Activated CD8-positive, alpha-beta memory T cell treated with anti-CD3 and anti-CD28 coated beads for 1 hour (primary cell): Measurements from ENCODE around the gene ALOXE3.

Source experiments
- DNase-seq, 2 donors: peaks; one replicate each; pipeline ENCODE4 v3.0.0-alpha.2; 2020; ENCODE audit warnings: low read depth in 1 of 2; ENCODE audit errors: extremely low read depth in 1 of 2

The ALOXE3 gene

DNA sequence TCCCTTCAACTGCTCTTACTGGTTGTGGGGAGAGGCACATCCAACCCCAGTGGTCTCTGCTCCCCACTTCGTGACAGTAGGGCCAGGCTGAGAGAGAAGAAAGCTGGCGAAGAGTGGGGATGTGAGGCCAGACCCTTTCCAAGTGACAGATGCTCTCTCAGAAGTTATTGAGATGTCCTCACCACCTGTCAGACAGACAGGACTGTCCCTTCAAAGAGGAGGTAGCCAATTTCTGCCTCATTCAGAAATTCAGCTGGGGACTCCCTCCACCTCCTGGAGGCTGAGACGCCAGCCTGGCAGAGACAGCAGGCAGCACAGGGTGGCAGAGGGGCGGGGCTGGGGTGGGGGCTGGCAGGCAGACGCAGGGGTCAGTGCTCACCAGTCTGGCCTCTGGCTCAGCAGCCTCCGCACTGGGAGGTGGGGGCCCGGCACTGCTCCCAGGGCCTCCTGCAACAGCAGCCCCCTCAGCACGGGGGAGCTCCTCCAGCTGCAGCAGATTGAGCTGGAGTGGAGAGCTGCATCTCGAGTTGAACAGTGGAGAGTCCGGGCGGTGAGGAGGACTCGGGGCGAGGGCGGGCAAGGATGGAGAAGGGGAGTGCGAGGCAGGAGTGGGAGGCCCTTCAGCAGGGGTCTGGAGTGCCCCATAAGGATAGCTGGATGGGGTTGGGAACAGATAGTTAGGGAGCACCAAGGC is 24.7 kb upstream of the ALOXE3 start:
- DNase-seq = no peak

DNA sequence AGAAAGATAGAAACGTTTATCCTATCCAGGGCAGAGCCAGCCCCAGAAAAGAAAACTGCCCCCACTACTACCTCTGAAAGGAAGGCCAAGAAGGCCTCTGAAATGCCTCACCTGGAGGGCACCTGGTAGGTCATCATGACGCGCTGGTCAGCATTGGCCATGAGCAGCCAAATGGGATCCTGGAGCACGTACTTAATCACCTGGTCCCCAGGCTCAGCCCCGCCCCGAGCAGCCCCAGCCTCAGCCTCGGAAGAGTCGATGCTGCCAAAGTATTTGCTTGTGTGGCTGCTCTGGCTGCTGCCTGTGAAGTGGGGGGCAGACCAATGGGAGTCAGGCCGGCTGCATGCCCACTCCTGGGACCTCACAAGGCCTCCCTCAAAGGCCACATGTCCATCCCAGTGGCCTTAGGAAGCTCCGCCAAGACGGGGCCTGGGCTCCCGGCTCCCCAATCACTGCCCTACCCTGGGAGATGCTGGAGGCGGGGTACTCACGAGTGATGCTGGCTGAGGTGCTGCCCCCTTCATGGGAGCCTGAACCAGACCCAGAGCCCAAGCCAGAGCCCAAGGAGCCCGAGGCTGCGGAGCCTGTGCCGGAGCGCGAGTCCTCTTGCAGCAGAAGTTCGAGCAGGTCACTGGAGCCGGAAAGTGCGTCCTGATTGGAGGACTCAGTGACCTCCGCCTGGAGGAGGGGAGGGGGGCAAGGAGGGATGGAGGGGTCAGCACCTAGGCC is 24.0 kb upstream of the ALOXE3 start:
- no peak for DNase-seq

DNA sequence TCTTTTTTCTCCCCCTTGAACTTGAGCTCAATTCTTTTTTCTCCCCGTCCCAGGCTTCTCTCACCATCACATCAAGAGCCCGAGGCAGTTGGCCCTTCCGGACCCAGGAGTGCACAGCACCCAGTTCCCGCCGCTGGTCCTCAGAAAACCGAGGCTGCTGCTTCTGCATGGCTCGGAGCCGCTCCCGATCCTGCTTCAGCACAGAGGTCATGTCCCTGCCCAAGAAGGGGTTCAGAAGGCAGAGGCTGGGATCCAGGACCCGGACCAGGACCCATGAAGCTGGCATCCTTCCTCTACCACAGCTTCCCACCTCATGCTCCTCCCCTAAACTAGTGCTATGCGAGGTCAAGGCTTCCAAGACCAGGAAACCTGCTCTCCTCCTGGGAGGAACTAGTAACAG is 23.4 kb upstream of the ALOXE3 start:
- no peak for DNase-seq

DNA sequence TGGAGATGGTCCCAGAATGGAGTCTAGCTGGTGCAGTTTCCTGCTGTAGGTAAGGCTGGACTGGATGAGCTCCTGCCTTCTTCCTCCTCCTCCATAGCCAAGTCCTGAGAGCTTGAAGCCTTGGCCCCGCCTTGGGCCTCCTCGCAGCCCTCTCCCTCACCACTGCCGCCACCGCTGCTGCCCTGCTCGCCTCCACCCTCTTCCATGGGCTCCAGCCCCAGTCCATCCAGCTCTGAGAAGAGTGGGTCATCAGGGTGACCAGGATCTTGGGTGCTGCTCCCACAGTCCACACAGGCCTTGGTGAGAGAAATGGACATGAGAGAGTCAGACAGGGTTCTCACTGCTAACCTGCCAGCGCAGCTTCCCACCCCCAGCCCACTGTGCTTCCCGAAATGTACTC is 22.7 kb upstream of the ALOXE3 start:
- DNase-seq = no peak

DNA sequence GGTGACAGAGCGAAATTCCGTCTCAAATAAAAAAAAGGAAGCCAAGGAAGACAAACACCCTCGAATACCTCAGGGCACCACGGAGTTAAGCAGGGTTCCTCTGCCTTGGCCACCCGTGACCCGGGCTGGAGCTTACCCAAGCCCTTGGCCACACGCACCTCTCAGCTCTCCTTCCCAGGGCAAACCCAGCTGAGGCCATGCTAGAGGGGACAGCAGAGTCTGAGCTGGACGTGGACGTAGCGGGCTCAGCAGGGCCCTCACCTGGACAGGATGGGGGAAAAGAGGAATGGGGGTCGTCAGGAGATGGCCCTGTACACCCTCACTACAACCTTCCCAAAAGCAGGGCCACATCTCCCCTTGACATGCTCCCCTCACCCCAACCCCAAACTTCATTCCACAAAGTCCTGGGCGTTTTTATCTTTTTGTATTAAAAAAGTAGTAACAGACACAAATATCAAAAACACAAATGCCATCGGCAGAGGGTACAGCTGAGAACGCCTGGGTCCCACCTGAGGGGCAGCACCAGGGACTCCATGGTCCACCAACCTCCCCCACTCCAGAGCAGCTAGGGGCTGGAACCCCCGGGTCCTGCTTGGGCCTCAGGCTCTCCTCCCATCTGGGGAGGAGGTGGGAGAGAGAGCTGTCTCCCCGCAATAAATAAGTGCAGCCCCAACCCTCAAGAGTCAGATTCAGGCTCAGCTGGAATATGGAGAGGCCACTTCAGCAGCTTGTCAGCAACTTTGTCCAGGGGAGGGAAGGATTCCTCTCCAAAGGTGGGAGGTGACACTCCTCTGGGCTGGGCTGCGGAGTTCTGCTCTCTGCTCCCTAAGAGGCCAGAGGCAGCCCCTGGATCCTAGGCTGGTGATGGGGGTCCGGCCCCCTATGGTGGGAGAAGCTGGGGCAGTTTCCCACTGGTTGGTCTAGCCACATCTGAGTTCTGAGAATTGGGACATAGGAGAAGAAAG is 22.0 kb upstream of the ALOXE3 start:
- DNase-seq = no peak

DNA sequence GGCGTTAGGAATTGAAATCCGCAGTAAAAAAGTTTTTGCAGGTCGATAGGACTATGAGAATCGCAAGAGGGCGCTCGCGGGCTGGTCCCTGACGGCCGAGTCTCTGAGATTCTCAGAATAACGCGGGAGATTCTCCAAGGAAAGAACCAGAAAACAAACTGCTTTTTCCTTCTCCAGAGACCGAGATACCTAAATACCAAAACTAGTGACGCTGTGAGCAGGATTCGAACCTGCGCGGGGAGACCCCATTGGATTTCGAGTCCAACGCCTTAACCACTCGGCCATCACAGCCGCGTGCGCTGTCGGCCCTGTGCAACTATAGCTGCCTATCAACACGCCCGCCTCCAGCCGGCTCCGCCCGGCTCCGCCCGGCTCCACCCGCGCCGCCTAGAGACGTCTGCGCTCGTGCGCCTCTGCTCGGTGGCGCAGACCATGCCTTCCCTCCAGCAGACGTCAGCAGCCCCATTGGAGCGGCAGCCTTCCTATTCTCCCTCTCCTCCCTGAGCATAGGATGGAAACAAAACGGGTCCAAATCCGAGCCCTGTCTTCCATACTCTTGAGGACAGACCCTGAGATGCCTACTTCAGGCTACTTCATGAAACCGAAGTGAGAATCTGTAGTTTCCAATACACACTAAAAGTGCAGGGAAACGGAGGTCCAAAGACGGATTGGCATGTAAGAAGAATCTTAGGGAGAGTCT is 20.5 kb upstream of the ALOXE3 start:
- peak; percentile 84 to 90 for DNase-seq

DNA sequence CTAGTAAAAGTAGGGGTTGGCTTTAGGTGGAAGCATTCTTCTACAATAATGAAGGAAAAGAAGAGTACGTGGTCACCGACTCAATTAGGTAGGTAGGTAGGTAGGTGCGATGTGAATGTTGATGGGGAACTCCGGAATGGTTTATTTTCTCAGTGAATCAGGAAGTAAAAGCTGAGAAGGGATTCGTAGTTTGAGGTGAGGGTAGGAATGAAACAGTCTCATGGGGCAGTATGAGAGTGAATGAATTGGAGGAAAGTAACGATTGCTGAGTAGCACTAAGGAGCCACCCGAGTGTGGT is 20.0 kb upstream of the ALOXE3 start:
- no peak for DNase-seq

DNA sequence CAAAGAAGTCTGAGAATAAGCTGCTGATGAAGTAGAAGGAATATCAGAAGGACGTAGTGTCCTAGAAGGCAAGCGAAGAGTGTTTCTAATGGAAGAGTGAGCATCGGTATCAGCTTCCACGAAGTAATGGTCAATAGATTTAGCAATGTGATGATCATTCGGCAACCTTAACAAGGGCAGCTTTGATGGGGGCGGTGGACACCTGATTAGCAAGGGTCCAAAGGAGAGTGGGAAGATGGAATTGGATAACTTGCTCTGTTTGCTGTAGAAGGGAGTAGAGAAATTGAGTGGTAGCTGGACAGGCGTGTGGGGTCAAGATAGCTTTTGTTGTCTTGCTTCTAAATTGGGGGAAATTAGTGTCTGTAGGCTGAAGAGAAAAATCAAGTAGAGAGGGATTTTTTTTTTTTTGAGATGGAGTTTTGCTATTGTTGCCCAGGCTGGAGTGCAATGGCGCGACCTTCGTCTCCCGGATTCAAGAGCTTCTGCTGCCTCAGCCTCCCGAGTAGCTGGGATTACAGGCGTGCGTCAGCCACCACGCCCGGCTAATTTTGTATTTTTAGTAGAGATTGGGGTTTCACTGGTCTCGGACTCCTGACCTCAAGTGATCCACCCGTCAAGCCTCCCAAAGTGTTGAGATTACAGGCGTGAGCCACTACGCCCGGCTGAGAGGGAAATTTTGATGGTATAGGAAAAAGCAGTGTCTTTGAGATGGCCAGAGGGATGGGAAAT is 19.5 kb upstream of the ALOXE3 start:
- DNase-seq = no peak

DNA sequence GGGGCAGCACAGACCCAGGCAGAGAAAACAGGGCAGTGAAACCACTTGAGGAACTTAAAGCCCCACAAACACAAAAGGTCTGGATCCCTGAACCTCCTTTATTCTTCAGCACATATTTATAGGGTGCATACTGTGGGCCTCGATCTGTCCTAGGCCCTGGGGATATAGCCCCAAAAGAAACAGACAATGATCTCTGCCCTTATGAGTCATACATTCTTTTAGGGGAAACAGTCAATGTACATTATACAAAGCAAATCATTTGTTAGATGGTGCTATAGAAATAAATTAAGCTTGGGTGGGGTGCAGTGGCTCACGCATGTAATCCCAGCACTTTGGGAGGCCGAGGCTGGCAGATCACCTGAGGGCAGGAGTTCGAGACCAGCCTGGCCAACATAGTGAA is 15.6 kb upstream of the ALOXE3 start:
- DNase-seq = no peak

DNA sequence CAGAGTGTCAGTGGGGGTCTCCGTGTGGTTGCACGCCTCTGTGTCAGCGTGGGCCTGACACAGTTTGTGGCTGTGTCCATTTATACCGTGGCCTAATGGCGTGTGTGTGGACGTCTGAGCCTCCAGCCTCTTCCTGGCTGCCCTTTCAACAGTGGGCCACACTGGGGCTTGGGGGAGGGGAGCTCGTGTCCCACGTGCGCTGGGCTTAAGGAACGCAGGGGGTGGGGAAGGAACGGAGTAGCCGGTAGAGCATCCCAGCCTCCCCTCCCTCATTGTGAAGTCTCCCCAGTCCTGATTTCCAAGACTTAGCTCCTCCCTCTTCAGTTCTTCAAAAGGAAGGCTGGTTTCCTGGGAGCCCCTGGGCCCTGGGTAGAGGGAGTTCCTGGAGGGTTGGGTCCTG is 15.1 kb upstream of the ALOXE3 start:
- DNase-seq = no peak

DNA sequence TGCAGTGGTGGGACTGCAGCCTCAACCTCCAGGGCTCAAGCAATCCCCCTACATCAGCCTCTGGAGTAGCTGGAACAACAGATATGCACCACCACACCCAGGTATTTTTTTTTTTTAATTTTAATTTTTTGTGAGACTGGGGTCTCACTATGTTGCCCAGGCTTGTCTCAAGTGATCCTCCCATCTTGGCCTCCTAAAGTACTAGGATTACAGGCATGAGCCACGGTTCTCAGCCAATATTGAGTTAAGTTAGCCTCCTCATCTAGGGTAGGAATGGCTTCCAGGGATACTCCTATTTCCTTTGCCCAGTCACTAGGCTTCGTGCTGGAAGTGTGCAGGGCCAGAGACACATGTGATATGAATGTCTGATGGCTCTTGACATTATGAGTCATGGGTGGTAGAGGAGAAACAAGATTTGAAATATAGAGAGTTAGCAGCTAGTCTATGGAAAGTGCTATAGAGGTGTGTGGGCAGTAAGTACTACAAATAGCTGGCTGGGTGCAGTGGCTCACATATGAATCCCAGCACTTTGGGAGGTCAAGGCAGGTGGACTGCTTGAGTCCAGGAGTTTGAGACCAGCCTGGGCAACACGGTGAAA is 13.6 kb upstream of the ALOXE3 start:
- DNase-seq = no peak

DNA sequence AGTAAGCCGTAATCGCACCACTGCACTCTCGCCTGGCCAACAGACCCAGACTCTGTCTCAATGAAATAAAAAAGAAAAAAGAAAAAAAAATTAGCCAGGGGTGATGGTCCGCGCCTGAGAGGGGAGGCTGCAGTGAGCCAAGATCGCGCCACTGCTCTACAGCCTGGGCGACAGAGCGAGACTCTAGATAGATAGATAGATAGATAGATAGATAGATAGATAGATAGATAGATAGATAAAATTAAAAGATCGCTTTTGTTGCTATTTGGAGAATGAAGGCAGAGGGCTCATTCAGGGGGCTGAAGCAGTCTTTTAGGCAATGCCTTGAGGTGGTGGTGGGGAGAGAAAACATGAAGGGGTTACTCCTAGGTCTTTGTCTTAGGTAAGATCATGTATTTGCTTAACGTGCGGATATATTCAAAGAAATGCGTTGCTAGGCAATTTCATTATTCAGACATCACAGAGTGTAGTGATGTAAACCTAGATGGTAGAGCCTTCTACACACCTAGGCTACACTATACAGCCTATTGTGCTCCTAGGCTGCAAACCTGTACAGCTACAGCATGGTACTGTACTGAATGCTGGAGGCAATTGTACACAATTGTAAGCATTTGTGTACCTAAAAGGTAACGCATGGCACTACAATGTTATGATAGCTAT is 9.9 kb upstream of the ALOXE3 start:
- DNase-seq = no peak

DNA sequence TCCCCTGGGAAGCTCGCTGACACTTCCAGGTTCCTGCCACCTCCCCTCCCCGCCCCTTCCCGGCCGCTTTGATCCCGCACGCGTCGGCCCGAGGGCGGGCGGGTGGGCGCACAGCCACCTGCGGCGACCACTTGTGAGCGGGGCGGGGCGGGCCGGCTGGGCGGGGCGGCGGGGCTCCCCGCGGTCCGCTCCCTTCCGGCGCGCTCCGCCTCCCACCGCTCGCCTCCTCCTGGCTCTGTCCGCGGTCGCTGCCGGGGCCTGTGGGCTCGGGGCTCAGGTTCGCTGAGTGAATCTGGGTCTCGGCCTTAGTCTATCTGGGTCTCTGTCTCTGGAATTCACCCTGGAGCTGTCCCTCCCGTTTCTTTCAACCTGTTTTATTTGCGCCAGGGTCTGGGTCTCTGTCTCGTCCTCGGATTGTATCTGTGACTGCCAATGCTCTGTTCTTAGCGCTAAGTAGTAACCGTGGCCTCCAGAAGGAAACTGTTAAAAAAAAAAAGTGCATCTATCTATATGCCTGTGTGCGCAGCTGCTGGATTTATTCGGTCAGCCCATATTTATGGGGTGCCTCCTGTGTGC is 8.3 kb upstream of the ALOXE3 start:
- DNase-seq = no peak

DNA sequence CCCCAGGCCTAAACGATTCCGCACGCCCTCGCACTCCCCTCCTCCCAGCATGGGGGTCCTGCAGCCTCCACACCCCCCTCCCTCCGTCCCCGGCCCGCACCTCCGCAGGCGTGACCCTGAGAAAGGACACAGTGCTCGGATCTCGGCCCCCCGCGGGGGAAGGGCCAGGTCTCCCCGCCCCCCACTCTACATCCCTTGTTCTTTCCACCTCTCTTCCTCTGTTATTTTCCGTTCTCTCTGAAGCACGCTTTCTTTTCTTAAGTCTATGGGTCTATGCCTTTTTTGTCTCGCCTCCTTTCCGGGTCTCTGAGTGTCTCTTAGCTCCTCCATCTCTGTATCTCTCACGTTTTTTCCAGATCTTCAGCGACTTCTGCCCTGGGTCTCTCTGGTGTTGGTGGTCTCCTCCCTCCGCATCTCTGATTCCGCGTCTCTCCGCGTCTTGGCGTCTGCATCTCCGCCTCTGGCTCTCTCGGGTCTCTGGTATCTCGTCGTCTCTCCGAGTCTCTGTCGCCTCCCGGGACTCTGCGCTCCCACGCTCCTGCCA is 7.7 kb upstream of the ALOXE3 start:
- no peak for DNase-seq

DNA sequence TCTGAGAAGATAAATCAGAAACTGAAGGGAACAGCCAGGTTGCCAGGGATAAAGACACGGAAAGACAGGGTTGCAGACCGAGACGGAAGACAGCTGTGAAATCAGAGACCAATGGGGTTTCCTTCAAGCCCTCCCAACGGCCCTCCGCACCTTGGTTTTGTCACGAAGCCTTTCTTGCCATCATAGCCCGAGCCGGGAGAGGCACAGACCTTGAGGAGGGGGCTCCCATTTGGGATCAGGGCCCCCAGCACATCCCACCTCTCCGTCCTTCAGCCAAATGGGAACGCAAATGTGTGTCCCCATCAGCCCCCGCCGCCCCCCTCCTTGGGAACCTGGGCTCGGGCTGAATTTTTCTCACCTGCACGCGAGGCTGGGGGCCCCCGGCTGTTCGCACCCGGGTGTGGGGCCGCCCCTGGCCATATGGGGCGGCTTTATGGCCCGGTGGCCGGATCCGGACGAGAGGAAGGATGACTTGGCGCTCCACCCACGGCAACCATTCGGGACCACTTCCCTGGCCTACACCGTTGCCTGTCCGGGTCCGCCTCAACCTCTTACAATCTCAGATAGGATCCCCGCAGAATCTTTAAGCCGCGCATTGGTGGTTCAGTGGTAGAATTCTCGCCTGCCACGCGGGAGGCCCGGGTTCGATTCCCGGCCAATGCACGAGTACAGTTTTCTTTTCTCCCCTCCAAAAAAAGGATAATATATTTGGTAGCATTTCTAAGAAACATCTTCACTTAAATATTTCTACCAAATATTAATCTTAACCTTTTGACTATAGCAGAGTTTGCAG is 7.0 kb upstream of the ALOXE3 start:
- peak; percentile 67 to 80 for DNase-seq

DNA sequence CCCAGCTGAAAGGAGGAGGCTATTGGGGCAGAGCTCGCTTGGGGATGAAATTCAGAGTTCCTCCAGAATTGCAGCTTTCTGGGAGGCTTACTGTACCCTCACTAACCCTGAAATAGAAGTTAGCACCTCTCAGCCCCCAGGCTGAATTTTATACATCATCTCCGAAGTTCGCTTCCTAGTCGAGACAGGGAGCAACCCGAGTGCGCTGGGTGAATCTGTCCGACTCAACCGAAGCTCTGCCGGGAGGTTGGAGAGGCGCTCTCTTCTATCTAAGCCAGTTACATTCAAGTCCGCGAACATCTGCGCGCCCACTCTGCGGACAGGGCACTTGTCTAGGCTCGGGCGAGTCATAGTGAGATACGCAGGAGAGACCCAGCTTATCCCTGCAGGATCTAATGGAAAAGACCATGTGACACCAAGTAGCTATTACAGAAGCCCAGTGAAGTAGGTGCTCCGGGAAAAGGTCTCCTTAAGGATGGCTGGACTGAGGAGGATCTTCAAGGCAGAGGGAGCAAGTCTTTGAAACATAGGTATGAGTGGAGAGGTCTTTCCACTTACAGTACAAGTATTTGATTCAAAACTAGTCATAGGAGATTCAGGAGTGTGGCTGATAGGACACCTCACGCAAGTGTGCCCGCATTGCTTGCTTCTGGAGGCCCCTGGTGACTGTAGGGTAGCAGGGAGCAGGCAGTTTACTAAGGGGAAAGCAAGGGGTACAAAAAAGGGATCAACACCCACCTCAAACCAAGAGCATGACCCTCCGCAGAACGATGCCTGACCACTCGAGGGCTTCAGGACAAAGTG is 6.2 kb upstream of the ALOXE3 start:
- no peak for DNase-seq

DNA sequence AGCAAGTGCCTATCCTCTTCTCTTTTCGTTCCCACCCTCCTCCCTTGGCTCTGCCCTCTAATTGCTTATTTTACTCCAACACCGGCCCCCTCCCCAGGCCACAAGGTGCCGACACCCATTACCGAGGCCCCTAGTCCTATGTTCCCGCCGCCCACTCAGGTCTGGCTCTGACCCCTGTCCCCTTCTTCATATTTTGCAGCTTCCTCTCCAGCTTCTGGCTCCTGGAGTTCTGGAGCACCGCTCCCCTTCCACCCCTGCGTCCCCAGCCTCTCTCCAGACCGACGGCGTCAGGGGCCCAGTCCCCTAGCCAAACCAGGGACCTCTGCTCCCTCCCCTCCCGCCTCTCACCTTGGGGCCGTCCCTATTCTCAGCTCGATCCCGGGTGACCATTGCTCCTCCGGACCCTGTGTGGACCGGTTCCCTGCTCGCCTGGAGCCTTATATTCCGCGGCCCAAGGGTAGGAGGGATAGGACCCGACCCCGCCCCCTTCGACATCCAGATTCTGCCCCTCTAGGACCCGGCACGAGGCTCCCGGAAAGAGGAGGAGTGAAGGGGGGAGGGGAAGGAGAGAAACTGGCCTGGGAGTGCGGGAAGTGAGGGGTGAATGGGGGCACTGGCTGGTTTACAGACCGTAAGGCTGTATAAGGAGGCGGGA is 5.5 kb upstream of the ALOXE3 start, which contains the start of gene HES7:
TSS of gene HES7 (minus strand) at position 412 of the 655 bp plus-strand sequence. CDS start at position 390, 22 bp downstream.
- DNase-seq = no peak
